Vagina (tissue), 2 donors: ENCODE results near the gene TMEM130. TPM values are rescaled to one million over a fixed set of nuclear protein-coding genes. Genes with fewer than 3 reads are reported as not detected.

ENCODE experiments used
- DNase-seq, 2 donors: peaks; one replicate each; pipeline ENCODE4 v3.0.0-alpha.2; 2017; ENCODE audit errors: extremely low spot score in 2 of 2
- H3K27ac ChIP-seq: fragments of 200-600 bp; sonication (generic); one replicate; pipeline ENCODE4 v1.5.1; 2019
- H3K27me3 ChIP-seq: fragments of 200-600 bp; sonication (generic); one replicate; pipeline ENCODE4 v1.5.1; 2019
- H3K36me3 ChIP-seq, 2 donors: fragments of 200-600 bp; sonication (generic); one replicate each; pipeline ENCODE4 v1.5.1; 2017 to 2019
- H3K4me1 ChIP-seq: fragments of 200-600 bp; sonication (generic); one replicate; pipeline ENCODE4 v1.5.1; 2019
- H3K4me3 ChIP-seq, 2 donors: fragments of 200-600 bp; sonication (generic); 1 replicate in 1 of 2; 2 replicates in 1 of 2; pipeline ENCODE4 v1.5.1; 2016 to 2019
- H3K9me3 ChIP-seq: fragments of 200-600 bp; sonication (generic); one replicate; pipeline ENCODE4 v1.5.1; 2019
- CTCF ChIP-seq, 3 experiments: fragments of 450-650 bp in 2 of 3; fragments of 200-600 bp in 1 of 3; sonication (generic) in 1 of 3; IDR thresholded peaks; one replicate each; pipeline ENCODE4 v1.5.1; 2017 to 2019; ENCODE audit warnings: antibody characterized with exemption in 3 of 3, mild to moderate bottlenecking in 2 of 3, moderate library complexity in 2 of 3
- POLR2A ChIP-seq, 2 donors: fragments of 450-650 bp; IDR thresholded peaks; one replicate each; pipeline ENCODE4 v1.6.1; 2017; ENCODE audit warnings: antibody characterized with exemption in 2 of 2, mild to moderate bottlenecking in 2 of 2, moderate library complexity in 2 of 2
- POLR2AphosphoS5 ChIP-seq, 2 donors: sonication (generic); formaldehyde crosslinking; IDR thresholded peaks; one replicate each; pipeline ENCODE4 v1.9.0; 2017; ENCODE audit warnings: antibody characterized with exemption in 2 of 2, mild to moderate bottlenecking in 2 of 2, low read depth in 1 of 2; ENCODE audit not compliant: insufficient read depth in 1 of 2
- intact Hi-C: fragments of 100-400 bp; cut with DNase I; formaldehyde crosslinking; loops from one replicate; pipeline ENCODE4 v1.15.1; 2023
- total RNA-seq: library from RNA; depleted of rRNA; stranded (reverse); fragments of >200 nt; gene quantifications from one replicate; pipeline ENCODE4 v1.2.3, GENCODE V29; 2016

Gene TMEM130
- 3.7 TPM for total RNA-seq

- no peaks in the 10 kb centered on the region for H3K27me3 ChIP-seq
These were observed at the start of gene TMEM130 for GRCh38 chr7:98869597-98870120. Gene TMEM130, minus strand, starts transcription at chr7:98870014. Its CDS starts 153 bp downstream, at chr7:98869861.

GRCh38 chr7:98917331-98917730 lies 47.5 kb upstream of the TMEM130 start:
- DNase-seq = no peak
- Histone ChIP-seq H3K27me3 (no peaks in the 10 kb centered on the region), H3K4me3 (no peak overlapping the region), H3K4me1 (no peaks in the 10 kb centered on the region), H3K27ac (no peak overlapping the region), H3K9me3 (no peaks in the 10 kb centered on the region), H3K36me3 (peaks cover 0 to 79% of the 10 kb centered on the region in 2 donors)
- TF ChIP-seq POLR2A (IDR thresholded peaks at IDR 0.05) = no peak
- TF ChIP-seq POLR2AphosphoS5 (IDR thresholded peaks at IDR 0.05; ENCODE audit: insufficient read depth in 1 of 2, low read depth in 1 of 2) = no peak
- TF ChIP-seq CTCF (IDR thresholded peaks at IDR 0.05) = no peak
- intact Hi-C loops = no loop called here

More at GRCh38 chr7:98869597-98870120, at the start of gene TMEM130:
- peak within 1 kb of the TSS; percentile 49 to 67 for H3K4me3 ChIP-seq
- no peak for DNase-seq
- H3K9me3 ChIP-seq = no peaks in the 10 kb centered on the region
- no peaks in the 10 kb centered on the region for H3K36me3 ChIP-seq
- peaks cover 20% of the 10 kb centered on the region for H3K4me1 ChIP-seq
- intact Hi-C loops = no loop called here
- TF ChIP-seq CTCF (IDR thresholded peaks at IDR 0.05) (no peak), POLR2AphosphoS5 (IDR thresholded peaks at IDR 0.05; ENCODE audit: insufficient read depth in 1 of 2, low read depth in 1 of 2) (no peak), POLR2A (IDR thresholded peaks at IDR 0.05) (no peak)
- no peak within 1 kb of the TSS for H3K27ac ChIP-seq

- Histone ChIP-seq H3K4me1 (no peaks in the 10 kb centered on the region), H3K36me3 (peaks cover 0 to 85% of the 10 kb centered on the region in 2 donors), H3K27me3 (no peaks in the 10 kb centered on the region), H3K4me3 (no peak overlapping the region), H3K9me3 (no peaks in the 10 kb centered on the region), H3K27ac (no peak overlapping the region)
- DNase-seq = no peak
- TF ChIP-seq POLR2AphosphoS5 (IDR thresholded peaks at IDR 0.05; ENCODE audit: insufficient read depth in 1 of 2, low read depth in 1 of 2) (no peak), CTCF (IDR thresholded peaks at IDR 0.05) (no peak), POLR2A (IDR thresholded peaks at IDR 0.05) (no peak)
- intact Hi-C loops = no loop called here
These were observed 43.8 kb upstream of the TMEM130 start for GRCh38 chr7:98913612-98914011.

GRCh38 chr7:98913026-98913425 lies 43.2 kb upstream of the TMEM130 start:
- peaks cover 0 to 88% of the 10 kb centered on the region in 2 donors for H3K36me3 ChIP-seq
- intact Hi-C loops = no loop called here
- TF ChIP-seq POLR2AphosphoS5 (IDR thresholded peaks at IDR 0.05; ENCODE audit: insufficient read depth in 1 of 2, low read depth in 1 of 2) (no peak), POLR2A (IDR thresholded peaks at IDR 0.05) (no peak), CTCF (IDR thresholded peaks at IDR 0.05) (no peak)
- H3K9me3 ChIP-seq = no peaks in the 10 kb centered on the region
- H3K27ac ChIP-seq = no peak overlapping the region
- DNase-seq = no peak
- H3K4me3 ChIP-seq = no peak overlapping the region
- H3K27me3 ChIP-seq = no peaks in the 10 kb centered on the region
- H3K4me1 ChIP-seq = no peaks in the 10 kb centered on the region

GRCh38 chr7:98911916-98912315 lies 42.1 kb upstream of the TMEM130 start:
- DNase-seq = no peak
- H3K4me3 ChIP-seq = no peak overlapping the region
- no peaks in the 10 kb centered on the region for H3K4me1 ChIP-seq
- no peaks in the 10 kb centered on the region for H3K9me3 ChIP-seq
- intact Hi-C loops = no loop called here
- H3K27me3 ChIP-seq = no peaks in the 10 kb centered on the region
- TF ChIP-seq CTCF (IDR thresholded peaks at IDR 0.05) (no peak), POLR2A (IDR thresholded peaks at IDR 0.05) (no peak), POLR2AphosphoS5 (IDR thresholded peaks at IDR 0.05; ENCODE audit: insufficient read depth in 1 of 2, low read depth in 1 of 2) (no peak)
- H3K27ac ChIP-seq = no peak overlapping the region
- H3K36me3 ChIP-seq = peaks cover 0 to 90% of the 10 kb centered on the region in 2 donors
